GM18508 (cell line): Measurements from ENCODE around the gene COL7A1.

Experiments used
- ATAC-seq: cut with Tn5 transposase; IDR thresholded peaks from one replicate; pipeline ENCODE4 v1.9.1; 2021; ENCODE audit warnings: moderate number of reproducible peaks; ENCODE audit not compliant: insufficient read depth, unreplicated experiment

COL7A1 gene

GRCh38 chr3:48592519-48593087 is 2.5 kb downstream of the COL7A1 start:
- ATAC-seq: no peak

GRCh38 chr3:48591886-48592518 is 3.1 kb downstream of the COL7A1 start:
- no peak for ATAC-seq

GRCh38 chr3:48591436-48591835 is 3.7 kb downstream of the COL7A1 start:
- ATAC-seq: no peak

- no peak for ATAC-seq
Measured at GRCh38 chr3:48588230-48588629, 6.9 kb downstream of the COL7A1 start.

GRCh38 chr3:48587686-48588085 is 7.4 kb downstream of the COL7A1 start:
- no peak for ATAC-seq

- no peak for ATAC-seq
Measured at GRCh38 chr3:48585411-48585810, 9.7 kb downstream of the COL7A1 start.

GRCh38 chr3:48584836-48585235 is 10.3 kb downstream of the COL7A1 start:
- ATAC-seq: no peak

- ATAC-seq: no peak
Measured at GRCh38 chr3:48581621-48582481, 13.3 kb downstream of the COL7A1 start.

- no peak for ATAC-seq
Measured at GRCh38 chr3:48576647-48577046, 18.5 kb downstream of the COL7A1 start.

- no peak for ATAC-seq
Measured at GRCh38 chr3:48575366-48575765, 19.8 kb downstream of the COL7A1 start.

GRCh38 chr3:48573973-48574585 is 21.1 kb downstream of the COL7A1 start:
- no peak for ATAC-seq

- no peak for ATAC-seq
Measured at GRCh38 chr3:48572517-48572916, 22.6 kb downstream of the COL7A1 start.

GRCh38 chr3:48571938-48572337 is 23.2 kb downstream of the COL7A1 start:
- no peak for ATAC-seq

- ATAC-seq: no peak
Measured at GRCh38 chr3:48569808-48570450, 25.2 kb downstream of the COL7A1 start.

GRCh38 chr3:48569400-48569799 is 25.7 kb downstream of the COL7A1 start:
- no peak for ATAC-seq

- ATAC-seq: no peak
Measured at GRCh38 chr3:48568476-48568875, 26.7 kb downstream of the COL7A1 start.

GRCh38 chr3:48567500-48567899 is 27.6 kb downstream of the COL7A1 start:
- no peak for ATAC-seq

GRCh38 chr3:48567090-48567489 is 28.0 kb downstream of the COL7A1 start:
- no peak for ATAC-seq

GRCh38 chr3:48566401-48566760 is 28.7 kb downstream of the COL7A1 start:
- no peak for ATAC-seq

- no peak for ATAC-seq
Measured at GRCh38 chr3:48565591-48566400, 29.3 kb downstream of the COL7A1 start.
